ENCODE results near the gene DOCK10. TPM values are rescaled to one million over a fixed set of nuclear protein-coding genes. Genes with fewer than 3 reads are reported as not detected.

Gene DOCK10
- total RNA-seq, 1 donor from 2014 or later = 9.8 TPM

- DNase-seq (ENCODE audit: extremely low spot score in 2 of 2) = no peak
- intact Hi-C loops (cut with DNase I) = no loop called here
- Histone ChIP-seq H3K27ac (peak overlapping the region; percentile 0), H3K36me3 (no peaks in the 10 kb centered on the region), H3K27me3 (no peaks in the 10 kb centered on the region), H3K4me1 (peaks cover 24% of the 10 kb centered on the region), H3K4me3 (no peak overlapping the region), H3K9me3 (no peaks in the 10 kb centered on the region)
- TF ChIP-seq CTCF (IDR thresholded peaks at IDR 0.05) = no peak
- peak in 1 of 2 donors; percentile 36 for TF ChIP-seq POLR2AphosphoS5 (IDR thresholded peaks at IDR 0.05; ENCODE audit: insufficient read depth in 1 of 2, low read depth in 1 of 2)
- no peak for TF ChIP-seq POLR2A (IDR thresholded peaks at IDR 0.05)
Measured at GRCh38 chr2:224885836-224886547, 156.3 kb downstream of the DOCK10 start.

- TF ChIP-seq POLR2A (IDR thresholded peaks at IDR 0.05) (no peak), POLR2AphosphoS5 (IDR thresholded peaks at IDR 0.05; ENCODE audit: insufficient read depth in 1 of 2, low read depth in 1 of 2) (no peak), CTCF (IDR thresholded peaks at IDR 0.05) (no peak)
- Histone ChIP-seq H3K9me3 (no peaks in the 10 kb centered on the region), H3K4me3 (no peak overlapping the region), H3K27me3 (no peaks in the 10 kb centered on the region), H3K4me1 (peaks cover 24% of the 10 kb centered on the region), H3K27ac (peak overlapping the region; percentile 2), H3K36me3 (no peaks in the 10 kb centered on the region)
- intact Hi-C loops (cut with DNase I) = no loop called here
- no peak for DNase-seq (ENCODE audit: extremely low spot score in 2 of 2)
Measured at GRCh38 chr2:224885291-224885690, 157.0 kb downstream of the DOCK10 start.

GRCh38 chr2:224884188-224884587, 158.1 kb downstream of the DOCK10 start:
- H3K36me3 ChIP-seq = no peaks in the 10 kb centered on the region
- TF ChIP-seq POLR2AphosphoS5 (IDR thresholded peaks at IDR 0.05; ENCODE audit: insufficient read depth in 1 of 2, low read depth in 1 of 2) = no peak
- TF ChIP-seq POLR2A (IDR thresholded peaks at IDR 0.05) = no peak
- TF ChIP-seq CTCF (IDR thresholded peaks at IDR 0.05) = no peak
- H3K4me1 ChIP-seq = peaks cover 24% of the 10 kb centered on the region
- H3K9me3 ChIP-seq = no peaks in the 10 kb centered on the region
- DNase-seq (ENCODE audit: extremely low spot score in 2 of 2) = no peak
- intact Hi-C loops (cut with DNase I) = no loop called here
- peak overlapping the region; percentile 2 for H3K27ac ChIP-seq
- no peak overlapping the region for H3K4me3 ChIP-seq
- no peaks in the 10 kb centered on the region for H3K27me3 ChIP-seq

GRCh38 chr2:224883700-224884099, 158.6 kb downstream of the DOCK10 start:
- no peak for TF ChIP-seq CTCF (IDR thresholded peaks at IDR 0.05)
- no peak for TF ChIP-seq POLR2AphosphoS5 (IDR thresholded peaks at IDR 0.05; ENCODE audit: insufficient read depth in 1 of 2, low read depth in 1 of 2)
- no peak for TF ChIP-seq POLR2A (IDR thresholded peaks at IDR 0.05)
- no peaks in the 10 kb centered on the region for H3K9me3 ChIP-seq
- no peaks in the 10 kb centered on the region for H3K36me3 ChIP-seq
- peak overlapping the region; percentile 2 for H3K27ac ChIP-seq
- peaks cover 24% of the 10 kb centered on the region for H3K4me1 ChIP-seq
- DNase-seq (ENCODE audit: extremely low spot score in 2 of 2) = no peak
- no peak overlapping the region for H3K4me3 ChIP-seq
- intact Hi-C loops (cut with DNase I) = no loop called here
- H3K27me3 ChIP-seq = no peaks in the 10 kb centered on the region

GRCh38 chr2:224883172-224883516, 159.1 kb downstream of the DOCK10 start:
- Histone ChIP-seq H3K4me3 (no peak overlapping the region), H3K4me1 (peaks cover 24% of the 10 kb centered on the region), H3K9me3 (no peaks in the 10 kb centered on the region), H3K36me3 (no peaks in the 10 kb centered on the region), H3K27me3 (no peaks in the 10 kb centered on the region), H3K27ac (peak overlapping the region; percentile 40)
- DNase-seq (ENCODE audit: extremely low spot score in 2 of 2) = no peak
- TF ChIP-seq CTCF (IDR thresholded peaks at IDR 0.05) (no peak), POLR2A (IDR thresholded peaks at IDR 0.05) (no peak), POLR2AphosphoS5 (IDR thresholded peaks at IDR 0.05; ENCODE audit: insufficient read depth in 1 of 2, low read depth in 1 of 2) (no peak)
- intact Hi-C loops (cut with DNase I) = no loop called here

Measured in vagina (tissue), 2 donors.